Aorta (tissue), 5 donors: ENCODE data around the gene KCNJ14. TPM values are rescaled to one million over a fixed set of nuclear protein-coding genes. Genes with fewer than 3 reads are reported as not detected.

Source experiments
- ATAC-seq: fragments of 200-7000 bp; cut with Tn5 transposase; one replicate; pipeline ENCODE4 v1.9.1; 2022; ENCODE audit warnings: moderate library complexity; ENCODE audit not compliant: low FRiP score
- DNase-seq, 2 donors: peaks; one replicate each; pipeline ENCODE4 v3.0.0-alpha.2; 2020
- H3K27ac ChIP-seq, 2 donors: one replicate each; pipeline ENCODE4 v1.5.1; 2013; ENCODE audit warnings: low read length in 2 of 2, mild to moderate bottlenecking in 2 of 2, moderate library complexity in 2 of 2, control low read depth in 1 of 2, inconsistent platforms in 1 of 2, low read depth in 1 of 2
- H3K27me3 ChIP-seq, 2 donors: one replicate each; pipeline ENCODE4 v1.6.1; 2013; ENCODE audit warnings: control low read depth in 1 of 2, low read length in 1 of 2, mild to moderate bottlenecking in 1 of 2, moderate library complexity in 1 of 2; ENCODE audit not compliant: insufficient read depth in 2 of 2, control insufficient read depth in 1 of 2
- H3K36me3 ChIP-seq, 2 donors: one replicate each; pipeline ENCODE4 v1.6.1; 2013; ENCODE audit warnings: control low read depth in 1 of 2, low read length in 1 of 2, mild to moderate bottlenecking in 1 of 2; ENCODE audit not compliant: insufficient read depth in 2 of 2, control insufficient read depth in 1 of 2
- H3K4me1 ChIP-seq, 2 donors: one replicate each; pipeline ENCODE4 v1.6.1; 2013; ENCODE audit warnings: low read length in 2 of 2, control low read depth in 1 of 2, mild to moderate bottlenecking in 1 of 2, moderate library complexity in 1 of 2; ENCODE audit not compliant: insufficient read depth in 2 of 2, control insufficient read depth in 1 of 2
- H3K4me3 ChIP-seq, 2 donors: one replicate each; pipeline ENCODE4 v1.5.1; 2013; ENCODE audit warnings: low read length in 2 of 2, control low read depth in 1 of 2, mild to moderate bottlenecking in 1 of 2
- H3K9me3 ChIP-seq: one replicate; pipeline ENCODE4 v1.6.1; 2013; ENCODE audit warnings: mild to moderate bottlenecking, low read length; ENCODE audit not compliant: control insufficient read depth
- WGBS, 2 donors: extraction: QIAGEN DNeasy Blood & Tissue Kit; methylation state at CpG; one replicate each; pipeline ENCODE4 v1.1.7; 2013; 5-methylcytosine and 5-hydroxymethylcytosine counted together
- intact Hi-C, 2 donors: fragments of 100-400 bp; cut with DNase I; formaldehyde crosslinking; loops; one replicate each; pipeline versions ENCODE4 v1.14.2 to v1.15.0; 2022
- polyA plus RNA-seq, 2 donors: library from polyadenylated mRNA; stranded (reverse); fragments of 200-250 nt; gene quantifications; one replicate each; pipeline ENCODE4 v1.2.3, GENCODE V29; 2013
- total RNA-seq, 2 donors: library from RNA; stranded (reverse); fragmentation: NEBNext Ultra II Directional; extraction: Animal tissue kit (Norgen Biotek cat#: 25700); gene quantifications; one replicate each; pipeline ENCODE4 v1.2.1, GENCODE V29; 2021
- donor health status: healthy with polysubstance abuse.
- donor health status: Bipolar disorder and iron deficiency.
- donor health status: DM: no; HTN: no; CAD: no.
- donor health status: DM: no; HTN: no; CAD: no.
- donor health status: DM: yes; HTN: yes; CAD: no.

The KCNJ14 gene
- total and polyA plus RNA-seq, 4 donors = 0.36 to 1.1 (median 1.1) TPM; not detected in 1

- ATAC-seq (no peak), DNase-seq (no peak)
- Histone ChIP-seq H3K27me3 (no peaks in the 10 kb centered on the region), H3K4me3 (no peak overlapping the region), H3K36me3 (no peaks in the 10 kb centered on the region), H3K4me1 (no peaks in the 10 kb centered on the region), H3K27ac (no peak overlapping the region), H3K9me3 (no peaks in the 10 kb centered on the region)
- 54 to 56% methylated on average over 5 of the region's 5 CpGs for WGBS, 2 donors
- intact Hi-C loops = loop anchor here in 1 of 2 donors (5.0 kb wide), 1 partner anchor 76 kb away; no protein-coding TSS in a partner anchor
Observed at GRCh38 chr19:48506138-48506733, 50.9 kb downstream of the KCNJ14 start.

DNA sequence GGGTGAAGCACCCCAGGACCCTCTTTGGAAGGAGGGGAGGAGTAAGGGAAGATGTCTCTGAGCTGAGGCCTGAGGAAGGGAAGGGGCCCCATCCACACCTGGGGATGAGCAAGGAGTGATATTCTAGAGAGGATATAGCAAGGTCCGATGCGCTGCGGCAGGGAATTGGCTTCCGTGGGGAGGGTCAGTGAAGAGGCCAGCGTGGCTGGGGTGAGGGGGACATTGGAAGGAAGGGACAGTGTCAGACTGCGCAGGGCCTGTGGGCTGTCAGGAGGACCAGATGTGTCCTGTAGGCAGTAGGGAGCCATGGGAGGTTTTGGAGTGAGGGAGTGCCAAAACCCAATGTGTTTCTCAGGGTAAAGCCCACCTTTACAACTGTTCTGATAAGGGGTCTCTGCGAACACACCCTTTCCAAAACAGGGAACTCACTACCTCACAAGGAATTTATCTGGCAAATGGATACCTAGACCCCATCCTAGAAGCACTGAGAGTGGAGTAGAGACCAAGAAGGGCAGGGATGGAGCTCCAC lies 52.6 kb downstream of the KCNJ14 start:
- Histone ChIP-seq H3K36me3 (no peaks in the 10 kb centered on the region), H3K9me3 (no peaks in the 10 kb centered on the region), H3K4me1 (no peaks in the 10 kb centered on the region), H3K27me3 (no peaks in the 10 kb centered on the region), H3K4me3 (no peak overlapping the region), H3K27ac (no peak overlapping the region)
- intact Hi-C loops = loop anchor here in 1 of 2 donors (5.0 kb wide), 1 partner anchor 74 kb away; no protein-coding TSS in a partner anchor
- WGBS, 2 donors = 94 to 98% methylated on average over 7 of the region's 7 CpGs
- DNase-seq (no peak), ATAC-seq (no peak)

DNA sequence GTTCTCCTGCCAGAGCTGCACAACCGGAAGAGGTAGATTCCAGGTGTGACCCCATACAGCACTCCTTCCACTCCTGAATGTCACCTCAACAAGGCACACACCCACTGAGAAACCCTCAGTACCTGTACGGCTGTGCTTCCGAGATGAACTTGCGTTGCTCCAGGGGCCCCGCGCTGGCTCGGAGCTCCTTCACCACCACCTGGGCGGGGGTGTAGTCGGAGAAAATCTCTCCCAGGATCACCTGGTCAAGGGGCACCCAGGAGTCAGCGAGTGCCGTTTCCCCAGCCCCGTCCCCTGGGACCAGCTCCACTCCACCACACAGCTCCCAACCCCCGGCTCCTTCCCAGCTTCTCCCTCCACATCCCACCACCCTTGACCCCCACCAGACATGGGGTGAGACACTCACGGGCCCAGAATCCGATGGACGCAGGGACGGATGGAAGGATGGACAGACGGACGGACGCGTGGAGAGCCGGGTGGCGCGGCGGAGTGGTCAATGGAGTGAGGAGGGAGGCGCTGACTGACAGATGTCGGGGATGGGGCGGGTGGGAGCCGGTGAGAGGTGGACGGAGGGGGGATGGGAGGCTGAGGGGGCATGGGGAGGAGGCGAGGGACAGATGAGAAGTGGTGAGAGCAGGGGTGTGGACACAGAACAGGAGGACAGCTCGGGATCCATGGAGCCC lies 53.5 kb downstream of the KCNJ14 start:
- WGBS, 2 donors = 87 to 88% methylated on average over 32 of the region's 32 CpGs
- ATAC-seq = no peak

GRCh38 chr19:48509467-48510194 lies 54.3 kb downstream of the KCNJ14 start:
- no peak for DNase-seq
- no peaks in the 10 kb centered on the region for H3K4me1 ChIP-seq
- ATAC-seq = no peak
- no peaks in the 10 kb centered on the region for H3K27me3 ChIP-seq
- H3K9me3 ChIP-seq = no peaks in the 10 kb centered on the region
- H3K36me3 ChIP-seq = no peaks in the 10 kb centered on the region
- intact Hi-C loops = loop anchor here (5.0 kb wide), 1 partner anchor 73 kb away; no protein-coding TSS in a partner anchor
- no peak overlapping the region for H3K27ac ChIP-seq
- H3K4me3 ChIP-seq = no peak overlapping the region
- 80 to 87% methylated on average over 12 of the region's 12 CpGs for WGBS, 2 donors

More for the DNA sequence above, 53.5 kb downstream of the KCNJ14 start:
- Histone ChIP-seq H3K27ac (no peak overlapping the region), H3K36me3 (no peaks in the 10 kb centered on the region), H3K9me3 (no peaks in the 10 kb centered on the region), H3K27me3 (no peaks in the 10 kb centered on the region), H3K4me1 (no peaks in the 10 kb centered on the region), H3K4me3 (no peak overlapping the region)
- DNase-seq = no peak
- intact Hi-C loops = loop anchor here in 1 of 2 donors (5.0 kb wide), 1 partner anchor 73 kb away; no protein-coding TSS in a partner anchor

- H3K27ac ChIP-seq = no peak overlapping the region
- WGBS, 2 donors = 9 to 10% methylated on average over 24 of the region's 24 CpGs
- DNase-seq (peak; percentile 85 to 89), ATAC-seq (peak; percentile 66)
- H3K4me3 ChIP-seq = peak overlapping the region in 1 of 2 donors; percentile 3
- intact Hi-C loops = loop anchor here in 1 of 2 donors (5.0 kb wide), 1 partner anchor 72 kb away; no protein-coding TSS in a partner anchor
- H3K9me3 ChIP-seq = no peaks in the 10 kb centered on the region
- no peaks in the 10 kb centered on the region for H3K4me1 ChIP-seq
- no peaks in the 10 kb centered on the region for H3K36me3 ChIP-seq
- no peaks in the 10 kb centered on the region for H3K27me3 ChIP-seq
Observed at GRCh38 chr19:48510421-48511268, 55.3 kb downstream of the KCNJ14 start.

- no peak for DNase-seq
- Histone ChIP-seq H3K36me3 (no peaks in the 10 kb centered on the region), H3K27me3 (no peaks in the 10 kb centered on the region), H3K4me1 (no peaks in the 10 kb centered on the region), H3K27ac (no peak overlapping the region), H3K4me3 (no peak overlapping the region), H3K9me3 (no peaks in the 10 kb centered on the region)
- intact Hi-C loops = loop anchor here in 1 of 2 donors (5.0 kb wide), 1 partner anchor 71 kb away; no protein-coding TSS in a partner anchor
- ATAC-seq = no peak
- WGBS, 2 donors = 2 to 3% methylated on average over 27 to 32 of the region's 32 CpGs
Observed at GRCh38 chr19:48511321-48511731, 56.0 kb downstream of the KCNJ14 start.

DNA sequence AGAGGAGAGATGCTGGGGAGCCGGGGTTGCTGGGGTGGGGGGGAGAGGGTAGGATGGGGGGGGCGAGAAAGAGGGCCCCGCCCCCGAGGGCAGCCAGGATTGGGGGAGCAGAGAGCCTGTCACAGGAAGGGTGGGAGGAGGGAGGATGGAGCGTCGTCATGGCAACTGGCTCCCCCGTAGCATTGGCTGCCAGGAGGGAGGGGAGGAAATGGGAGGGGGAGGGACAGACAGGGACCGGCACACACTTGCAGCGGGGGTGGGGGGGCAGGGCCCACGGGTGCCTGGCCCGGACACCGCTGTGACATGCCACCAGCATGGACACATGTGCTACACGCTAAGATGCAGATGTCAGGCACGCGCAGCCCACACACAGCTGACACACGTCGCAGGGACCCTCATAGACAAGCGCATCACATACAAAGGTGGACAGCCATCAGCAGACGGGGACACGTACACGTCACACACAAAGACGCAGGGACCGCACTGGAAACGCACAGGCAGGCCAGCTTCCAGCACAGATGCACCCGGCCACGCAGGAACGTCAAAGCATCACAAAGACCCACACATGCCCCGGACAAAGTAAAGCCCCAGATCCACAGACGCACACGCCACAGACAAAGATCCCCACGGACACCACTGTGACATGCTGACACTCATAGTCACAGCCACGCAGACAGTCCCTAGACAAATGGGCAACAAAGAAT lies 56.6 kb downstream of the KCNJ14 start, which contains the start of gene LMTK3:
Gene LMTK3, minus strand, starts transcription at position 36 of the 704 bp plus-strand sequence. CDS start 259 bp downstream, outside the sequence.
- H3K4me3 ChIP-seq = peak within 1 kb of the TSS in 1 of 2 donors; percentile 3
- H3K27ac ChIP-seq = no peak within 1 kb of the TSS
- no peaks in the 10 kb centered on the region for H3K9me3 ChIP-seq
- H3K36me3 ChIP-seq = no peaks in the 10 kb centered on the region
- no peaks in the 10 kb centered on the region for H3K4me1 ChIP-seq
- DNase-seq (no peak), ATAC-seq (no peak)
- intact Hi-C loops = loop anchor here in 1 of 2 donors (5.0 kb wide), 1 partner anchor 70 kb away; no protein-coding TSS in a partner anchor
- H3K27me3 ChIP-seq = no peaks in the 10 kb centered on the region
- WGBS, 2 donors = 9 to 15% methylated on average over 23 to 32 of the region's 32 CpGs
